Ectodermal cell (in vitro differentiated cells): ENCODE data around the gene ATP9A.

ENCODE experiments used
- H3K27ac ChIP-seq: 2 replicates; pipeline ENCODE4 v1.7.0; 2013; ENCODE audit warnings: mild to moderate bottlenecking, low read depth, low read length; ENCODE audit not compliant: insufficient read depth, poor library complexity, severe bottlenecking
- H3K27me3 ChIP-seq: 2 replicates; pipeline ENCODE4 v1.7.0; 2013; ENCODE audit warnings: mild to moderate bottlenecking, low read length; ENCODE audit not compliant: insufficient read depth, control insufficient read depth, poor library complexity, severe bottlenecking
- H3K36me3 ChIP-seq: one replicate; pipeline ENCODE4 v1.7.0; 2013; ENCODE audit warnings: low read length; ENCODE audit not compliant: control insufficient read depth, insufficient read depth
- H3K4me1 ChIP-seq: one replicate; pipeline ENCODE4 v1.7.0; 2013; ENCODE audit warnings: low read length; ENCODE audit not compliant: control insufficient read depth, insufficient read depth
- H3K4me3 ChIP-seq: 2 replicates; pipeline ENCODE4 v1.7.0; 2013; ENCODE audit warnings: low read depth, low read length, control low read depth; ENCODE audit not compliant: insufficient read depth
- H3K9me3 ChIP-seq: 2 replicates; pipeline ENCODE4 v1.7.0; 2013; ENCODE audit warnings: mild to moderate bottlenecking, low read length, moderate library complexity; ENCODE audit not compliant: control insufficient read depth
- WGBS, 2 experiments: methylation state at CpG; one replicate each; pipeline ENCODE4 v1.1.7; 2013; ENCODE audit warnings: missing lambda C conversion rate in 2 of 2; 5-methylcytosine and 5-hydroxymethylcytosine counted together

ATP9A gene

GRCh38 chr20:51678026-51678697, 90.0 kb downstream of the ATP9A start:
- Histone ChIP-seq H3K9me3 (no peaks in the 10 kb centered on the region), H3K27ac (peak overlapping the region; percentile 81), H3K4me3 (no peak overlapping the region), H3K4me1 (peaks cover 23% of the 10 kb centered on the region), H3K36me3 (no peaks in the 10 kb centered on the region), H3K27me3 (no peaks in the 10 kb centered on the region)
- 62 to 67% methylated on average over 16 of the region's 16 CpGs for WGBS, 2 experiments

DNA sequence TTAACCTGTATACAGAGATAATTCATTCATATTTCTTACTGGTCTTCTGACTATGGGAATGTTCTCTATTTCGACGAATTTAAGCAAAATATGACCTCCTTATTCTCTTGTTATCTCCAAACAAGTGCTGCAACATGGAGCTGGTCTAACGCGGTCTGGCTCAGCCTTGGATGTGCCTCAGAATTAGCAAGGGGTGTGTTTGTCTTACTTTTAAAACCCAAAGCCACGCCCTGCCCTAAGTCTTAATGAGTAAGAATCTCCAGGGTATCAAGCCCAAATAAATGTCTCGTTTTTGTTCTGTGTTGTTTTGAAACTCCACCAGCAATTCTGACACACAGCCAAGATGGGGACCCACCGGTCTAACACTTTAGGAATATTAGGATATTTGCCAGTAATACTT, 99.2 kb downstream of the ATP9A start:
- no peak overlapping the region for H3K4me3 ChIP-seq
- no peaks in the 10 kb centered on the region for H3K36me3 ChIP-seq
- 94 to 96% methylated on average over 7 of the region's 7 CpGs for WGBS, 2 experiments
- H3K4me1 ChIP-seq = no peaks in the 10 kb centered on the region
- H3K27me3 ChIP-seq = no peaks in the 10 kb centered on the region
- H3K27ac ChIP-seq = no peak overlapping the region
- no peaks in the 10 kb centered on the region for H3K9me3 ChIP-seq

GRCh38 chr20:51668515-51668914, 99.7 kb downstream of the ATP9A start:
- Histone ChIP-seq H3K4me1 (no peaks in the 10 kb centered on the region), H3K27me3 (no peaks in the 10 kb centered on the region), H3K4me3 (no peak overlapping the region), H3K9me3 (no peaks in the 10 kb centered on the region), H3K27ac (no peak overlapping the region), H3K36me3 (no peaks in the 10 kb centered on the region)
- 96% methylated on average over 6 of the region's 6 CpGs for WGBS, 2 experiments

DNA sequence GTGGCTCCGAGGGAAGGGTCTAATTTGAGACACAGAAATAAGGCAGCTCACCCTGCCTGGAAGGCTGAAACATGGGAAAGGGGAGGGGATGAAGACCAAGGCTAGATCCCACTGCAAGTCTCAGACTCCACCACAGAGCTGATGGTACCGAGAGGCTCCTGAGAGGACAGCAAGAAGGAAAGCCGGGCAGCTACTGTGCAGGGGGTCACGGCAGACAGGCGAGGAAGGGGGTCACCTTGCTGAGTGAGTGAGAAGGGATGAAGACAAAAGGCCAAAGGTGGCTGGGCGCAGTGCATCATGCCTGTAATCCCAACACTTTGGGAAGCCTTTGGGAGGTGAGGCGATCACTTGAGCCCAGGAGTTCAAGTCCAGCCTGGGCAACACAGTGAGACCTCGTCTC, 100.7 kb downstream of the ATP9A start:
- 92 to 93% methylated on average over 8 of the region's 8 CpGs for WGBS, 2 experiments
- Histone ChIP-seq H3K36me3 (no peaks in the 10 kb centered on the region), H3K4me1 (no peaks in the 10 kb centered on the region)

GRCh38 chr20:51667002-51667408, 101.2 kb downstream of the ATP9A start:
- H3K27ac ChIP-seq = no peak overlapping the region
- H3K9me3 ChIP-seq = no peaks in the 10 kb centered on the region
- no peaks in the 10 kb centered on the region for H3K27me3 ChIP-seq
- WGBS, 2 experiments = 97% methylated on average over 6 to 8 of the region's 8 CpGs
- H3K4me1 ChIP-seq = no peaks in the 10 kb centered on the region
- H3K36me3 ChIP-seq = no peaks in the 10 kb centered on the region
- H3K4me3 ChIP-seq = no peak overlapping the region

More for the DNA sequence above, 100.7 kb downstream of the ATP9A start:
- Histone ChIP-seq H3K4me3 (no peak overlapping the region), H3K9me3 (no peaks in the 10 kb centered on the region), H3K27ac (no peak overlapping the region), H3K27me3 (no peaks in the 10 kb centered on the region)

DNA sequence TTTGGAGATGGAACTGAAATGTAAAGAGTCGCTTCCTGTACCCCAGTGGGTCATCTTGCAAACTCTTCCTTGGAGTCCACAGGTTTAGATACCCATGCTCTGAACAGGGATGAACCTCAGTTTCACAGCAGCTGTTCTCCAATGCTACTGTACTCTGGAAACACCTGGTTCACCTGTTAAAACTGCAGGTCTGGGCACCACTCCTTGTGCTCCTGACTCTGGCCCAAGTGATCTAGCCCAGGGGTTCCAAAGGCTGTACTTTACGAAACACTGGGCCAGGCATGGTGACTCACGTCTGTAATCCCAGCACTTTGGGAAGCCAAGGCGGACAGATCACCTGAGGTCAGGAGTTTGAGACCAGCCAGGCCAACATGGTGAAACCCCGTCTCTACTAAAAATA, 102.1 kb downstream of the ATP9A start:
- Histone ChIP-seq H3K27me3 (no peaks in the 10 kb centered on the region), H3K9me3 (no peaks in the 10 kb centered on the region), H3K4me3 (no peak overlapping the region), H3K4me1 (no peaks in the 10 kb centered on the region), H3K36me3 (no peaks in the 10 kb centered on the region), H3K27ac (no peak overlapping the region)
- WGBS, 2 experiments = 94 to 95% methylated on average over 5 of the region's 5 CpGs

GRCh38 chr20:51665543-51666118, 102.6 kb downstream of the ATP9A start:
- H3K4me1 ChIP-seq = no peaks in the 10 kb centered on the region
- no peak overlapping the region for H3K27ac ChIP-seq
- no peaks in the 10 kb centered on the region for H3K9me3 ChIP-seq
- H3K4me3 ChIP-seq = no peak overlapping the region
- no peaks in the 10 kb centered on the region for H3K36me3 ChIP-seq
- no peaks in the 10 kb centered on the region for H3K27me3 ChIP-seq
- WGBS, 2 experiments = 91 to 92% methylated on average over 8 of the region's 8 CpGs

GRCh38 chr20:51661609-51662178, 106.5 kb downstream of the ATP9A start:
- no peaks in the 10 kb centered on the region for H3K36me3 ChIP-seq
- no peaks in the 10 kb centered on the region for H3K4me1 ChIP-seq
- no peak overlapping the region for H3K4me3 ChIP-seq
- no peaks in the 10 kb centered on the region for H3K27me3 ChIP-seq
- no peaks in the 10 kb centered on the region for H3K9me3 ChIP-seq
- H3K27ac ChIP-seq = no peak overlapping the region
- WGBS, 2 experiments = 81 to 93% methylated on average over 3 of the region's 3 CpGs

DNA sequence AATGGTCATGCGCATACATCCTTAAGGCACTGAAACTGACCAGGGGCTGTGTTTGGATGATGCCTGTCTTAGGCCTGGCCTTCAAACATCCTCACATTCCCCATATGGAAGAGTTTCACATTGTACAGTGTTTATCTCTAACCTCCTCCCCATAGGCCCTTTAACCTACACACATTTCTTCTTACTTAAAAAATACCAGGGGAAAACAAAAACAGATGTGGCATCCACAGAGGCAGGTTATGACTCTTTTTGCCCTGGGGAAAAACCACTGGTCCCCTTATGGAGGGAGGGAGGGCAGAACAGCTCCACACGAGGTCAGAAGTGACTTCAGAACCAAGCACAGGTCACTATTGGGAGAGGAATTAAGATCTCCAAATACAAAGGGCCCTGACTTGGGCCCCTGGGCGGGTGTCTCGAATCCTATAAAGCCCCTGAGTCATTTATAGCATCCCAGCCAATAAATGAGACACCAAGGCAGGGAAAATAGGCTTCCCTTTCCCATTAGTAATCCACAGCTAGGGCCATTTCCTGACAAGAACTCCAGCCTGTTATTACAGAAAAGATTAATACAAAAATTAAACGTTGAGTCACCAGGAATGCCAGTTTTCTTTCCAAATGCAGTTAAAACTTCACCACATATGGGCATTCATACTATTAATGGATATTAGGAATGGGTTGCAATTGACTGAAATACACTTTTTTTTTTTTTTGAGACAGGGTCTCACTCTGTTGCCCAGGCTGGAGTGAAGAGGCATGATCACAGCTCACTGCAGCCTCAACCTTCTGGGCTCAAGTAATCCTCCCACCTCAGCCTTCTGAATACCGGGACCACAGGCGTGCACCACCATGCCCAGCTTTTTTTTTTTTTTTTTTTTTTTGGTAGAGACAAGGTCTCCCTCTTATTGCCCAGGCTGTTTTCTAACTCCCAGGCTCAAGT, 107.2 kb downstream of the ATP9A start:
- H3K9me3 ChIP-seq = no peaks in the 10 kb centered on the region
- no peak overlapping the region for H3K4me3 ChIP-seq
- no peaks in the 10 kb centered on the region for H3K4me1 ChIP-seq
- no peaks in the 10 kb centered on the region for H3K36me3 ChIP-seq
- no peaks in the 10 kb centered on the region for H3K27me3 ChIP-seq
- no peak overlapping the region for H3K27ac ChIP-seq
- 76 to 86% methylated on average over 7 of the region's 7 CpGs for WGBS, 2 experiments
